Lung (tissue), 12 donors: Measurements from ENCODE around the gene GIPC1. TPM values are rescaled to one million over a fixed set of nuclear protein-coding genes. Genes with fewer than 3 reads are reported as not detected.
"Not testable (repeated sequence)": the region's sequence is repeated elsewhere in the genome, so short reads cannot be mapped to it uniquely, and the experiment has no call there.

Experiments
- ATAC-seq: fragments of 200-7000 bp; cut with Tn5 transposase; one replicate; pipeline ENCODE4 v1.9.1; 2020; ENCODE audit warnings: moderate number of reproducible peaks; ENCODE audit not compliant: insufficient read depth, low FRiP score
- DNase-seq, 3 donors: peaks; one replicate each; pipeline ENCODE4 v3.0.0-alpha.2; 2013 to 2017
- H3K27ac ChIP-seq, 2 donors: one replicate each; pipeline ENCODE4 v1.5.1; 2013; ENCODE audit warnings: mild to moderate bottlenecking in 2 of 2, moderate library complexity in 2 of 2, control low read depth in 1 of 2, inconsistent platforms in 1 of 2, low read depth in 1 of 2, low read length in 1 of 2
- H3K27me3 ChIP-seq, 3 donors: one replicate each; pipeline ENCODE4 v1.5.1; 2013; ENCODE audit warnings: low read length in 2 of 3; ENCODE audit not compliant: control insufficient read depth in 3 of 3, insufficient read depth in 3 of 3
- H3K36me3 ChIP-seq, 4 donors: one replicate each; pipeline ENCODE4 v1.5.1; 2013; ENCODE audit warnings: low read length in 4 of 4, mild to moderate bottlenecking in 1 of 4, moderate library complexity in 1 of 4; ENCODE audit not compliant: control insufficient read depth in 4 of 4, insufficient read depth in 4 of 4
- H3K4me1 ChIP-seq, 5 donors: one replicate each; pipeline ENCODE4 v1.5.1; 2013; ENCODE audit warnings: low read length in 5 of 5, mild to moderate bottlenecking in 2 of 5, moderate library complexity in 1 of 5; ENCODE audit not compliant: control insufficient read depth in 5 of 5, insufficient read depth in 5 of 5
- H3K4me3 ChIP-seq: one replicate; pipeline ENCODE4 v1.5.1; 2013; ENCODE audit warnings: mild to moderate bottlenecking, control low read depth, moderate library complexity
- H3K9ac ChIP-seq, 2 donors: one replicate each; pipeline ENCODE4 v1.5.1; 2013; ENCODE audit warnings: low read length in 2 of 2, control low read depth in 1 of 2; ENCODE audit not compliant: insufficient read depth in 1 of 2
- H3K9me3 ChIP-seq, 4 donors: one replicate each; pipeline ENCODE4 v1.5.1; 2013; ENCODE audit warnings: low read length in 3 of 4, mild to moderate bottlenecking in 1 of 4, moderate library complexity in 1 of 4; ENCODE audit not compliant: control insufficient read depth in 4 of 4, insufficient read depth in 3 of 4
- WGBS, 2 donors: extraction: QIAGEN DNeasy Blood & Tissue Kit; methylation state at CpG; one replicate each; pipeline ENCODE4 v1.1.7; 2013; 5-methylcytosine and 5-hydroxymethylcytosine counted together
- polyA plus RNA-seq, 2 donors: library from polyadenylated mRNA; stranded (reverse); fragments of 200-250 nt; gene quantifications; one replicate each; pipeline ENCODE4 v1.2.1, GENCODE V29; 2013
- total RNA-seq, 2 donors: library from RNA; depleted of rRNA in 1 of 2; stranded (reverse); fragments of >200 nt in 1 of 2; gene quantifications; one replicate each; pipeline ENCODE4 v1.2.1, GENCODE V29; 2014 to 2021
- TF ChIP-seq, protein P1 (sequence below): IDR thresholded peaks from 2 replicates; pipeline ENCODE4 v1.5.1; 2012; ENCODE audit warnings: mild to moderate bottlenecking; ENCODE audit errors: control extremely low read depth, extremely low read depth
- donor health status: control.
- donor health status: control.
- donor health status: Bipolar disorder and iron deficiency.
- donor health status: healthy.
- donor health status: DM: yes; HTN: yes; CAD: no.

The GIPC1 gene
- total and polyA plus RNA-seq, 4 donors: 94.9 to 156 (median 131) TPM

DNA sequence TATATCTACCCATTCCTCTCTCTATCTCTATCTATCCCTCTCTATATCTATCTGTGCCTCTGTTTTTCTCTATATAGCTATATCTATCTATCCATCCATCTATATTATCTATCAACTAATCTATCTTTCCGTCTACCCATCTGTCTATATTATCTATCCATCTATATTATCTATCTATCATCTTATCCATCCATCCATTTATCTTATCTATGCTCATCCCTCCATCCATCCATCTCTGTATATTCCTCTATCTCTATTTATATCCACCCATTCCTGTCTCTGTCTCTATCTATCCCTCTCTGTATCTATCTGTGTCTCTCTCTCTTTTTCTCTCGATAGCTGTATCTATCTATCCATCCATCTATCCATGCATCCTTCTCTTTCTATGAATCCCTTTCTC is 35.0 kb downstream of the GIPC1 start:
- 72 to 96% methylated on average over 2 of the region's 2 CpGs for WGBS, 2 donors
- H3K27ac ChIP-seq: no peak overlapping the region
- H3K36me3 ChIP-seq: peaks cover 11 to 28% (median 21%) of the 10 kb centered on the region in 4 donors

DNA sequence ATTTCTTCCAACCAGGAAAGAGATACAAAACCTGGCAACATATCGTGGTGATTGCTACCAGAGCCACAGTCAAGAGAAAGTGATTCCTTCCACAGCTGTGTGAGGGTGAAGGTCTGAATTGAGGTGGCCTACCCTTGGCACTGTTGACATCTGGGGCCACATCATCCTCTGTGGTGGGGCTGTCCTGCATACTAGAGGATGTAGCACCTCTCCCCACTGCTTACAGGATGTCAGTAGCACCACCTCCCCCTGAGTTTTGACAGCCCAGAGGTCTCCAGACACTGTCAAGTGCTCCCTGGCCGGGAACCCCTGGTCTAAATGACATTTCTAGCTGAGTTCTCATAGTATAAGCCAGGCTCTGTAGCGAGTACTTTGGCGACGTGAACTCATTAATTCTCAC is 36.2 kb downstream of the GIPC1 start:
- Histone ChIP-seq H3K4me3 (no peak overlapping the region), H3K27ac (no peak overlapping the region), H3K9me3 (no peaks in the 10 kb centered on the region), H3K36me3 (peaks cover 8 to 29% (median 18%) of the 10 kb centered on the region in 4 donors), H3K27me3 (no peaks in the 10 kb centered on the region), H3K4me1 (no peaks in the 10 kb centered on the region), H3K9ac (no peak overlapping the region)
- no peak for DNase-seq
- ATAC-seq: no peak
- WGBS, 2 donors: 79% methylated on average over 5 of the region's 5 CpGs
- TF ChIP-seq, protein P1, sequence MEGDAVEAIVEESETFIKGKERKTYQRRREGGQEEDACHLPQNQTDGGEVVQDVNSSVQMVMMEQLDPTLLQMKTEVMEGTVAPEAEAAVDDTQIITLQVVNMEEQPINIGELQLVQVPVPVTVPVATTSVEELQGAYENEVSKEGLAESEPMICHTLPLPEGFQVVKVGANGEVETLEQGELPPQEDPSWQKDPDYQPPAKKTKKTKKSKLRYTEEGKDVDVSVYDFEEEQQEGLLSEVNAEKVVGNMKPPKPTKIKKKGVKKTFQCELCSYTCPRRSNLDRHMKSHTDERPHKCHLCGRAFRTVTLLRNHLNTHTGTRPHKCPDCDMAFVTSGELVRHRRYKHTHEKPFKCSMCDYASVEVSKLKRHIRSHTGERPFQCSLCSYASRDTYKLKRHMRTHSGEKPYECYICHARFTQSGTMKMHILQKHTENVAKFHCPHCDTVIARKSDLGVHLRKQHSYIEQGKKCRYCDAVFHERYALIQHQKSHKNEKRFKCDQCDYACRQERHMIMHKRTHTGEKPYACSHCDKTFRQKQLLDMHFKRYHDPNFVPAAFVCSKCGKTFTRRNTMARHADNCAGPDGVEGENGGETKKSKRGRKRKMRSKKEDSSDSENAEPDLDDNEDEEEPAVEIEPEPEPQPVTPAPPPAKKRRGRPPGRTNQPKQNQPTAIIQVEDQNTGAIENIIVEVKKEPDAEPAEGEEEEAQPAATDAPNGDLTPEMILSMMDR: no peak

More for the DNA sequence above, 35.0 kb downstream of the GIPC1 start:
- ATAC-seq (no peak), DNase-seq (no peak)
- H3K9ac ChIP-seq: no peak overlapping the region
- TF ChIP-seq, protein P1: no peak
- H3K9me3 ChIP-seq: no peaks in the 10 kb centered on the region
- no peaks in the 10 kb centered on the region for H3K27me3 ChIP-seq
- H3K4me1 ChIP-seq: no peaks in the 10 kb centered on the region
- no peak overlapping the region for H3K4me3 ChIP-seq

GRCh38 chr19:14452303-14452702 is 43.6 kb downstream of the GIPC1 start:
- 98% methylated on average over 3 of the region's 3 CpGs for WGBS, 2 donors

GRCh38 chr19:14450876-14451275 is 45.1 kb downstream of the GIPC1 start:
- no peak for DNase-seq
- WGBS, 2 donors: 98% methylated on average over 14 to 19 of the region's 19 CpGs
- no peaks in the 10 kb centered on the region for H3K9me3 ChIP-seq
- H3K27ac ChIP-seq: no peak overlapping the region
- TF ChIP-seq, protein P1: no peak
- no peaks in the 10 kb centered on the region for H3K27me3 ChIP-seq
- H3K4me3 ChIP-seq: no peak overlapping the region
- H3K4me1 ChIP-seq: no peaks in the 10 kb centered on the region
- no peak for ATAC-seq
- H3K9ac ChIP-seq: no peak overlapping the region
- peaks cover 19 to 59% (median 32%) of the 10 kb centered on the region in 4 donors for H3K36me3 ChIP-seq

More at GRCh38 chr19:14452303-14452702, 43.6 kb downstream of the GIPC1 start:
- H3K9ac ChIP-seq, H3K9me3 ChIP-seq, DNase-seq, H3K4me3 ChIP-seq, H3K27ac ChIP-seq, H3K4me1 ChIP-seq, H3K27me3 ChIP-seq, ATAC-seq: not testable (repeated sequence)
- H3K36me3 ChIP-seq: peaks cover 10 to 45% (median 21%) of the 10 kb centered on the region in 4 donors
